ENCODE results near the gene CD47. TPM values are rescaled to one million over a fixed set of nuclear protein-coding genes. Genes with fewer than 3 reads are reported as not detected.

CD47 gene
- total and polyA plus RNA-seq, 3 donors from 2014 or later: 43.5 to 129 (median 49.9) TPM

- H3K36me3 ChIP-seq (ENCODE audit: low read depth, missing control alignments): no peaks in the 10 kb centered on the region
- peaks cover 8% of the 10 kb centered on the region for H3K4me1 ChIP-seq
- TF ChIP-seq POLR2A (IDR thresholded peaks at IDR 0.05) (no peak), CTCF (IDR thresholded peaks at IDR 0.05) (no peak)
- DNase-seq: no peak
- H3K27me3 ChIP-seq: no peaks in the 10 kb centered on the region
- 96 to 97% methylated on average over 2 of the region's 2 CpGs for WGBS, 2 donors
- no peak overlapping the region for H3K4me3 ChIP-seq
- intact Hi-C loops (cut with DNase I; ENCODE audit: low total_unique reads): no loop called here
- no peaks in the 10 kb centered on the region for H3K9me3 ChIP-seq
- no peak overlapping the region for H3K27ac ChIP-seq
These were observed 82.7 kb downstream of the CD47 start for GRCh38 chr3:108008106-108008505.

GRCh38 chr3:108006881-108007331 lies 83.9 kb downstream of the CD47 start:
- Histone ChIP-seq H3K27ac (no peak overlapping the region), H3K27me3 (no peaks in the 10 kb centered on the region), H3K4me3 (no peak overlapping the region), H3K9me3 (no peaks in the 10 kb centered on the region), H3K4me1 (peaks cover 8% of the 10 kb centered on the region), H3K36me3 (ENCODE audit: low read depth, missing control alignments) (no peaks in the 10 kb centered on the region)
- DNase-seq: no peak
- intact Hi-C loops (cut with DNase I; ENCODE audit: low total_unique reads): no loop called here
- WGBS, 2 donors: 49% methylated on average over 2 of the region's 2 CpGs
- TF ChIP-seq POLR2A (IDR thresholded peaks at IDR 0.05) (no peak), CTCF (IDR thresholded peaks at IDR 0.05) (no peak)

- 49 to 53% methylated on average over 11 of the region's 11 CpGs for WGBS, 2 donors
- peaks cover 8% of the 10 kb centered on the region for H3K4me1 ChIP-seq
- no peaks in the 10 kb centered on the region for H3K36me3 ChIP-seq (ENCODE audit: low read depth, missing control alignments)
- TF ChIP-seq POLR2A (IDR thresholded peaks at IDR 0.05) (no peak), CTCF (IDR thresholded peaks at IDR 0.05) (no peak)
- H3K27me3 ChIP-seq: no peaks in the 10 kb centered on the region
- H3K27ac ChIP-seq: no peak overlapping the region
- DNase-seq: no peak
- no peaks in the 10 kb centered on the region for H3K9me3 ChIP-seq
- no peak overlapping the region for H3K4me3 ChIP-seq
- intact Hi-C loops (cut with DNase I; ENCODE audit: low total_unique reads): no loop called here
These were observed 84.6 kb downstream of the CD47 start for GRCh38 chr3:108006077-108006771.

- H3K4me1 ChIP-seq: peaks cover 8% of the 10 kb centered on the region
- no peak for TF ChIP-seq CTCF (IDR thresholded peaks at IDR 0.05)
- TF ChIP-seq POLR2A (IDR thresholded peaks at IDR 0.05): no peak
- intact Hi-C loops (cut with DNase I; ENCODE audit: low total_unique reads): no loop called here
These were observed 86.2 kb downstream of the CD47 start for GRCh38 chr3:108004647-108005046.

GRCh38 chr3:108001457-108001856 lies 89.4 kb downstream of the CD47 start:
- intact Hi-C loops (cut with DNase I; ENCODE audit: low total_unique reads): no loop called here
- no peaks in the 10 kb centered on the region for H3K9me3 ChIP-seq
- H3K27me3 ChIP-seq: no peaks in the 10 kb centered on the region
- peaks cover 6% of the 10 kb centered on the region for H3K4me1 ChIP-seq
- H3K27ac ChIP-seq: no peak overlapping the region
- DNase-seq: no peak
- TF ChIP-seq POLR2A (IDR thresholded peaks at IDR 0.05): no peak
- no peak for TF ChIP-seq CTCF (IDR thresholded peaks at IDR 0.05)
- no peak overlapping the region for H3K4me3 ChIP-seq
- WGBS, 2 donors: 94 to 100% methylated on average over 1 of the region's 1 CpG
- no peaks in the 10 kb centered on the region for H3K36me3 ChIP-seq (ENCODE audit: low read depth, missing control alignments)

More at GRCh38 chr3:108004647-108005046, 86.2 kb downstream of the CD47 start:
- no peak overlapping the region for H3K27ac ChIP-seq
- no peak for DNase-seq
- H3K27me3 ChIP-seq: no peaks in the 10 kb centered on the region
- no peaks in the 10 kb centered on the region for H3K9me3 ChIP-seq
- no peak overlapping the region for H3K4me3 ChIP-seq
- no peaks in the 10 kb centered on the region for H3K36me3 ChIP-seq (ENCODE audit: low read depth, missing control alignments)
- 75% methylated on average over 9 of the region's 9 CpGs for WGBS, 2 donors
